ENCODE measurements around the gene C1orf50.
"Not testable (repeated sequence)": the region's sequence is repeated elsewhere in the genome, so short reads cannot be mapped to it uniquely, and the experiment has no call there.

The C1orf50 gene

GRCh38 chr1:42766741-42767509 lies at the start of gene C1orf50, which contains the start of gene P3H1:
Gene C1orf50, plus strand, starts transcription at chr1:42767249. Its CDS starts 63 bp downstream, at chr1:42767312.
Gene P3H1, minus strand, starts transcription at chr1:42767028. Its CDS starts 57 bp downstream, at chr1:42766971.
- DNase-seq (ENCODE audit: low spot score), result peak; percentile 95
- peak; percentile 85 for FAIRE-seq

DNA sequence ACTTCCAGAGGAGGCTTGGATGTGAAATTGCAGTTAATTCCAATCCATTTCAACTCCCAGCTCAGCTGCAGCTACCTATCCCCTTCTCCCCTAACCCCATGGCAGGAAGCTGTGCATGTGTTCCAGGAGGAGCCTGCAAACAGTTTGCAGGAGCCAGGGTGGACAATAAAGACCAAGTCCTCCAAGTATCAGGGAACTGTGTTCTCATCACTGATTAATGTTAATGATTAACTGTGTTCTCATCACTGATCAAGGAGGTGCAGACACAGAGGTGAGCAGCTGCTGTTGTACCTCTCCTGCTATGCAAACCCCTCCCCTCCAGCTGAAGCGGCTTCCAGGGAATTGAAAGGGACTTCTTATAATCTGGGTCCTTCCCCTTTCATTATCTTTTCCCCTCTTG lies 46.2 kb upstream of the C1orf50 start:
- FAIRE-seq, result no peak
- no peak for DNase-seq (ENCODE audit: low spot score)

GRCh38 chr1:42721926-42722325 lies 45.1 kb upstream of the C1orf50 start:
- FAIRE-seq (no peak), DNase-seq (ENCODE audit: low spot score) (no peak)

- DNase-seq (ENCODE audit: low spot score); FAIRE-seq: not testable (repeated sequence)
Observed at GRCh38 chr1:42722403-42722802, 44.6 kb upstream of the C1orf50 start.

GRCh38 chr1:42723511-42723910 lies 43.5 kb upstream of the C1orf50 start:
- FAIRE-seq (no peak), DNase-seq (ENCODE audit: low spot score) (peak; percentile 35)

DNA sequence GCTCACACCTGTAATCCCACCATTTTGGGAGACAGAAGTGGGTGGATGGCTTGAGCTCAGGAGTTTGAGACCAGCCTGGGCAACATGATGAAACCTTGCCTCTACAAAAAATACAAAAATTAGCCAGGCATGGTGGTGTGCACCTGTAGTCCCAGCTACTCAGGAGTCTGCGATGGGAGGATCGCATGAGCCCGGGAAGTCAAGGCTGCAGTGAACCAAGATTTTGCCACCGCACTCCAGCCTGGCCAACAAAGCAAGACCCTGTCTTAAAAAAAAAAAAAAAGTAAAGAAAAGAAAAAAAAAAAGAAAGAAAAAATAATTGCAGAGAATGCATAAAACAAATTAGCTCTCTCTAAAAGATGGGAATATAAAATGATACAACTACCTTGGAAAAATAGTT lies 41.2 kb upstream of the C1orf50 start:
- not testable (repeated sequence) for FAIRE-seq; DNase-seq (ENCODE audit: low spot score)

DNA sequence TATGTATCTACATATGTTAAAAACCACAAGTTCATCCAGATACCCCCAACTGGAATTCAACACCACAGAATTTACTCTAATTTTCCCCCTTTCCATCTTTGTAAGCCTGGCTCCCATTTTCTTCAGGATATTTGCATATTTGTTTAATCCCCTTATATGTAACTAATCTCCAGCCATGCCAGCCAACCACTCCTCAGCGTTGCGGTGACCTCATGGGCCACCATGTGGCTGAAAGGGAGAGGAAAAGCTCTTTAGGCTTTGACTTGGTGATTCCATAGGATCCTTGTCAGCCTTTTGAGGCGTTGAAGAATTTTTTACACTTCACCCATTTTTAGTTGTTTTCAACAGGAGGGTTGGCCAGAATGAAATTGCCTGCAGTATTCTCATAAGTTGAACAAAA lies 37.0 kb upstream of the C1orf50 start:
- FAIRE-seq, result no peak
- no peak for DNase-seq (ENCODE audit: low spot score)

- DNase-seq (ENCODE audit: low spot score) (peak; percentile 45), FAIRE-seq (no peak)
Observed at GRCh38 chr1:42730988-42731387, 36.1 kb upstream of the C1orf50 start.

DNA sequence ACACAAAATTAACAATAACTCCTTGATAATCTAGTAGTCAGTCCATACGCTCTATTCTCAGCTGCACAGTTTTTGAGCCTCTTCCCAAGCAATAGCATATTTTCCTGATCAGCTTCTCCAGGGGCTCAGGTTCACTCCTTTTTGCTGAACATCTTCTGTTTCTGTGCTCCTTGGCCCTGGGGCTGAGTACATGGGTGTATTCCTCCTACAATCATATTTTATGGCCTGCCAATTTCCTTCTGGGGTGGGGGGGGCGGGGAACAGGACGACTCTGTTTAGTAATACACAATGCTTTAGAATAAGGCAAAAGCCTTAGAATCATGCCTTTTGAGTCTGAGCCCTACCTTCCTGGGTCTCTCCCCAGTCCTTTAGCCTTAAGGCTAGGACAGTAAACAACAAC lies 35.5 kb upstream of the C1orf50 start:
- DNase-seq (ENCODE audit: low spot score) (no peak), FAIRE-seq (no peak)

DNA sequence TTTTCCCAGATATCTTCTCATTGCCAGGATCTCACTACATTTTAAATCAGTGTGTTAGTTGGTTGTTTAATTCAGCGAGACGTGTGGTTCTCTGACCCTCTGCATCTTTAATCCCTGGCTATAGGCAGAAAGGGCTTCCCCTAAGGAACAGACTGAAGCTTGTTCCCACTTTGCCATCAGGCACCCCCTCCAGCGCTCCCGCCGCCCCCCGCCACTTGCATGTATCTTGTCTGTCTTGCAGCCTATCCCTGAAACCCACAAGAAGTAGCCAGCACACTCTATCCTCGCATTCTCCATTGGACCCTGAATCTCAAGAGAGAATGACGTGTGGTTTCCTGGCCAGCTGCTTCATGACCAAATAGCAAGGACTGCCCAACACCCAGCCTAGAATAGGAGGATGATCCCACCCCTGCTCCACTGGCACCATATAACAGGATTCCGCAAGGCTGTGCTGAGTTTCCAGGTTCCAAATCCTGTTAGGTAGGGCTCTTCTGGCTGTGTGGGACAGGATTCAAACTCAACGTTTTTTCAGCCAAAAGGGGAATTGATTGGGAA lies 34.8 kb upstream of the C1orf50 start:
- FAIRE-seq (no peak), DNase-seq (ENCODE audit: low spot score) (no peak)

DNA sequence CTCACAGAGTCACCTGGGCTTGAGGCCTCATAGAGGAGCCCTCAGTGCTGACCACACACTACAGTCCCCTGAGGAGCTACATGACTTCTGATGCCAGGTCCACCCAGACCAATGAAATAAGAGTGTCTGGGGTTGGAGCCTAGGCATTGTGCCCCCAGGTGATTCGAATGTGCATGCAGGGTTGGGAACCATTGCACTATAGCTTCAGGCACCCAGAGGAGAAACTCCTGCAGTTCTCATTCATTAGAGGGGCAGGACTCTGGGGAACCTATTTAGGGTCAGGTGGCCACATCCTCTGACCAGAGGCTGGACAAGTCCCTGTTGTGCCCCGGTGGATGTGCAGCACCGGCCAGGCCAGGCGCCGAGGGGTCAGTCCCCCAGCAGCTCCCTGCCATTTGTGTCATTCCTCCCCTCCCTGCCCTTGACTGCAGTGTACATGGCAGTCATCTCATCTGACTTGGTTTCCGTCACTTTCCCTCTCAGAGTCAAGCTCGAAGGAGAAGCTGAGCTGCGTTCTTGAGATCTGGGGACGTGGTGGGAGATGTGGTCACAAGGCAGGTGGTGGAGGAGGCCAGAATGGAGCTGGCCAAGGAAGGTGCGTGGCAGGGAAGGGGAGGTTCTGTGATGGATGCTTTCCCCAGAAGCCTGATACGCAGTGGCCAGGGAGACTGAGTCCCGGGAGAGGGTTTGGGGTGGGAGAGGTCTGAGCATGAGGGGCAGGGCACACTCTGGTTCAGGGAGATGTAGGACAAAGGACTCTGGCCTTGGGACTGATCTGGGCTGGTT lies 33.4 kb upstream of the C1orf50 start:
- FAIRE-seq (no peak), DNase-seq (ENCODE audit: low spot score) (no peak)

- no peak for DNase-seq (ENCODE audit: low spot score)
- FAIRE-seq, result no peak
Observed at GRCh38 chr1:42734201-42735035, 32.6 kb upstream of the C1orf50 start.

DNA sequence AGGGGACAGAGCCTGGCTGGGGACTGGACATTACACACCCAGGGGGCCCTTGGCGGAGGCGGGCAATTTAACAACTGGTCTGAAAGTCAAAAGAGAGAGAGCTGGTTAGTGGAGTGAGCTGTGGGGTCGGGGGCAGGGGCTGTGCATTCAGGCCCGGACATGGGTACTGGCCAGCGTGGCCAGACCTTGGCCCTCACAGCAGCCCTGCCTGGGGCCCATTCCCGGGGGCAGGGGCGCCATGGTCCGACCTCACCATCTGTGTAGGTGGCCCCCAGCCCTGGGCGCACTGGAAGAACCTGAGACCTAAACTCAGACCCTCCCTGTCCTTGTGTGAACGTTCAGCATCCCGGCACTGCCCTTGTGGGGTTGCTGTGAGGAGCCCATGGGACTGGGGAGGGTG lies 32.0 kb upstream of the C1orf50 start:
- no peak for FAIRE-seq
- DNase-seq (ENCODE audit: low spot score), result no peak

GRCh38 chr1:42735477-42736105 lies 31.5 kb upstream of the C1orf50 start:
- FAIRE-seq (no peak), DNase-seq (ENCODE audit: low spot score) (no peak)

GRCh38 chr1:42736152-42736551 lies 30.9 kb upstream of the C1orf50 start:
- FAIRE-seq (no peak), DNase-seq (ENCODE audit: low spot score) (no peak)

- no peak for DNase-seq (ENCODE audit: low spot score)
- no peak for FAIRE-seq
Observed at GRCh38 chr1:42736571-42737200, 30.4 kb upstream of the C1orf50 start.

GRCh38 chr1:42737257-42737656 lies 29.8 kb upstream of the C1orf50 start:
- FAIRE-seq, result no peak
- DNase-seq (ENCODE audit: low spot score), result no peak

DNA sequence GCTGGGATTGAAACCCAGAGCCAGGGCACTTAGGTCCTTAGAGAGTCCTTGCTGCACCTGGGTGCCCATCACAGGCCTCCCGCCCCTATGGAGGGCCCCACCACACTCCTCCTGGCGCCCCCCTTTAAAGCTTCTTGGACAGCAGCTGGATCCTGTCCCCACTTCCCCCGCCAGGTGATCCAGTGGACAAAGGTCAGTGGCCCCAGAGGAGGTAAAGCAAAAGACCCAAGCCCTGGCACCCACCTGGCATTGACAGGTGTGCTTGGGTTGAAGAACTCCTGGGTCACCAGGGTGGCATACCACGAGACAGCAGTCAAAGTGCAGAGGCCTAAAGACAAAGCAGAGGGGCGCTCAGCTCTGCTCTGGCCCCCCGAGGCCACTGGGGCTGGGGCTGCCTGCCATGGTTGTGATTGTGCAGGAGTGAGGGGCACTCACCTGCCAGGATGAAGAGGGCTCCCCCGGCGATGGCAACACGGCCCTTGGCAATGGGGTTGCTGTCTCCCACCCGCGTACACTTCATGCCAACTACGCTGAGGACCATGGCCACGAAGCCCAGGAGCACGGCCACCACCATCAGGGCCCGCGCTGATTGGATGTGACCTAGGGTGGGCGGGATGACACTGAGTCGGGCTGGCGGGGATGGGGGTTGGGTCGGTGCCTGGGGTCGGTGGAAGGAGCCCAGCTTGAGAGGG lies 28.9 kb upstream of the C1orf50 start:
- FAIRE-seq, result no peak

GRCh38 chr1:42738678-42739226 lies 28.3 kb upstream of the C1orf50 start:
- FAIRE-seq, result no peak

More for the DNA sequence above, 28.9 kb upstream of the C1orf50 start:
- no peak for DNase-seq (ENCODE audit: low spot score)

More at GRCh38 chr1:42738678-42739226, 28.3 kb upstream of the C1orf50 start:
- DNase-seq (ENCODE audit: low spot score), result no peak
